Ishikawa (cell line): ENCODE data around the gene RIMBP2.

Experiments
- CEBPB ChIP-seq: IDR thresholded peaks from 2 replicates; pipeline ENCODE4 v1.6.1; 2012
- EP300 ChIP-seq: IDR thresholded peaks from 2 replicates; pipeline ENCODE4 v1.6.1; 2012; ENCODE audit warnings: borderline replicate concordance
- FOXM1 ChIP-seq: IDR thresholded peaks from 2 replicates; pipeline ENCODE4 v1.6.1; 2012; ENCODE audit warnings: low read depth, borderline replicate concordance
- RAD21 ChIP-seq: IDR thresholded peaks from 2 replicates; pipeline ENCODE4 v1.6.1; 2012; ENCODE audit warnings: low read depth
- TAF1 ChIP-seq: IDR thresholded peaks from 2 replicates; pipeline ENCODE4 v1.6.1; 2012; ENCODE audit warnings: low read depth, mild to moderate bottlenecking
- TCF12 ChIP-seq: IDR thresholded peaks from 2 replicates; pipeline ENCODE4 v1.6.1; 2012; ENCODE audit warnings: low read depth
- TEAD4 ChIP-seq: IDR thresholded peaks from 2 replicates; pipeline ENCODE4 v1.6.1; 2012
- USF1 ChIP-seq: IDR thresholded peaks from 2 replicates; pipeline ENCODE4 v1.6.1; 2012
- YY1 ChIP-seq: IDR thresholded peaks from 2 replicates; pipeline ENCODE4 v1.6.1; 2012; ENCODE audit warnings: low read depth
- ZBTB7A ChIP-seq: IDR thresholded peaks from 2 replicates; pipeline ENCODE4 v1.6.1; 2012; ENCODE audit warnings: low read depth
- TF ChIP-seq, protein P1 (sequence below): IDR thresholded peaks from 2 replicates; pipeline ENCODE4 v1.6.1; 2012; ENCODE audit warnings: low read depth, mild to moderate bottlenecking
- TF ChIP-seq, protein P2 (sequence below): IDR thresholded peaks from 2 replicates; pipeline ENCODE4 v1.6.1; 2012

DNA sequence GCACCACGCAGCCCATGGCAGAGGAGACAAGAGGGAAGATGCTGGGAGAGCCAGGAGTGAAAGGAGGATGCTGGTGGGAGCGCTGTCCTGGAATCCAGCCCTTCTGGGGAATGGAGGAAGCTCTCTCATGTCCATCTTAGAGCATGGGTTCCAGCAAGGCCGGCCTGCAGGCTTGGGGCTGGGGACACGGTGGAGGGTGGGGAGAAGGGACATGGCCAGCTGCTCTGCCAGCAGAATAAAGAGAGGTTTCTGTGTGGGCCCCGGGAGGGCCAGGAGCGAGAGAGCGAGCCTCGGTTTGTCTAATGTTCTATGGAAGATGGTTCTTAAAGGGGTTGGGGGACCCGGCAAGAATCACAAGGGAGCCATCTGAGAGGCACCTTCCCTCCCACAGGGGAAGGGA is 60.2 kb downstream of the RIMBP2 start:
- no peak for TF ChIP-seq CEBPB
- TF ChIP-seq FOXM1 = no peak
- TF ChIP-seq, protein P1, sequence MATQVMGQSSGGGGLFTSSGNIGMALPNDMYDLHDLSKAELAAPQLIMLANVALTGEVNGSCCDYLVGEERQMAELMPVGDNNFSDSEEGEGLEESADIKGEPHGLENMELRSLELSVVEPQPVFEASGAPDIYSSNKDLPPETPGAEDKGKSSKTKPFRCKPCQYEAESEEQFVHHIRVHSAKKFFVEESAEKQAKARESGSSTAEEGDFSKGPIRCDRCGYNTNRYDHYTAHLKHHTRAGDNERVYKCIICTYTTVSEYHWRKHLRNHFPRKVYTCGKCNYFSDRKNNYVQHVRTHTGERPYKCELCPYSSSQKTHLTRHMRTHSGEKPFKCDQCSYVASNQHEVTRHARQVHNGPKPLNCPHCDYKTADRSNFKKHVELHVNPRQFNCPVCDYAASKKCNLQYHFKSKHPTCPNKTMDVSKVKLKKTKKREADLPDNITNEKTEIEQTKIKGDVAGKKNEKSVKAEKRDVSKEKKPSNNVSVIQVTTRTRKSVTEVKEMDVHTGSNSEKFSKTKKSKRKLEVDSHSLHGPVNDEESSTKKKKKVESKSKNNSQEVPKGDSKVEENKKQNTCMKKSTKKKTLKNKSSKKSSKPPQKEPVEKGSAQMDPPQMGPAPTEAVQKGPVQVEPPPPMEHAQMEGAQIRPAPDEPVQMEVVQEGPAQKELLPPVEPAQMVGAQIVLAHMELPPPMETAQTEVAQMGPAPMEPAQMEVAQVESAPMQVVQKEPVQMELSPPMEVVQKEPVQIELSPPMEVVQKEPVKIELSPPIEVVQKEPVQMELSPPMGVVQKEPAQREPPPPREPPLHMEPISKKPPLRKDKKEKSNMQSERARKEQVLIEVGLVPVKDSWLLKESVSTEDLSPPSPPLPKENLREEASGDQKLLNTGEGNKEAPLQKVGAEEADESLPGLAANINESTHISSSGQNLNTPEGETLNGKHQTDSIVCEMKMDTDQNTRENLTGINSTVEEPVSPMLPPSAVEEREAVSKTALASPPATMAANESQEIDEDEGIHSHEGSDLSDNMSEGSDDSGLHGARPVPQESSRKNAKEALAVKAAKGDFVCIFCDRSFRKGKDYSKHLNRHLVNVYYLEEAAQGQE = no peak
- no peak for TF ChIP-seq YY1
- TF ChIP-seq TAF1 = no peak
- TF ChIP-seq TCF12 = no peak
- TF ChIP-seq, protein P2, sequence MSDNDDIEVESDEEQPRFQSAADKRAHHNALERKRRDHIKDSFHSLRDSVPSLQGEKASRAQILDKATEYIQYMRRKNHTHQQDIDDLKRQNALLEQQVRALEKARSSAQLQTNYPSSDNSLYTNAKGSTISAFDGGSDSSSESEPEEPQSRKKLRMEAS = no peak
- no peak for TF ChIP-seq USF1
- TF ChIP-seq RAD21 = no peak
- no peak for TF ChIP-seq EP300
- TF ChIP-seq TEAD4 = no peak
- no peak for TF ChIP-seq ZBTB7A
